Progenitor cell of endocrine pancreas (in vitro differentiated cells): ENCODE measurements around the gene OR2T35. TPM values are rescaled to one million over a fixed set of nuclear protein-coding genes. Genes with fewer than 3 reads are reported as not detected.

ENCODE experiments used
- DNase-seq: peaks from one replicate; pipeline ENCODE4 v3.0.0; 2021; ENCODE audit warnings: low spot score; ENCODE audit not compliant: unreplicated experiment
- H3K27ac Mint-ChIP-seq: 2 replicates; pipeline ENCODE4 v1.8.0; 2021; ENCODE audit warnings: mild to moderate bottlenecking, moderate library complexity, mixed read lengths
- H3K27me3 Mint-ChIP-seq: 2 replicates; pipeline ENCODE4 v1.8.0; 2021; ENCODE audit warnings: mixed read lengths
- H3K36me3 Mint-ChIP-seq: 2 replicates; pipeline ENCODE4 v1.8.0; 2022; ENCODE audit warnings: mixed read lengths; ENCODE audit not compliant: insufficient read depth
- H3K4me1 Mint-ChIP-seq: 2 replicates; pipeline ENCODE4 v1.8.0; 2021; ENCODE audit warnings: low read depth, mixed read lengths
- H3K4me3 Mint-ChIP-seq: 2 replicates; pipeline ENCODE4 v1.8.0; 2021; ENCODE audit warnings: low read depth, mild to moderate bottlenecking, moderate library complexity, mixed read lengths
- H3K9me3 Mint-ChIP-seq: 2 replicates; pipeline ENCODE4 v1.8.0; 2021; ENCODE audit warnings: low read depth, mixed read lengths
- CTCF ChIP-seq: fragments of 200-600 bp; sonication (generic); IDR thresholded peaks from one replicate; pipeline ENCODE4 v1.5.0; 2021; ENCODE audit warnings: antibody characterized with exemption, mild to moderate bottlenecking; ENCODE audit not compliant: unreplicated experiment
- total RNA-seq: library from RNA; stranded (reverse); gene quantifications from 2 replicates; pipeline ENCODE4 v1.2.1, GENCODE V29; 2021

Gene OR2T35
- total RNA-seq, 1 donor from 2014 or later = not detected

GRCh38 chr1:248631354-248632008 is 13.6 kb downstream of the OR2T35 start:
- H3K4me3 Mint-ChIP-seq = no peak overlapping the region
- H3K9me3 Mint-ChIP-seq = peaks cover 31% of the 10 kb centered on the region
- TF ChIP-seq CTCF = no peak
- no peak for DNase-seq
- H3K36me3 Mint-ChIP-seq = peaks cover 3% of the 10 kb centered on the region
- no peaks in the 10 kb centered on the region for H3K27me3 Mint-ChIP-seq
- H3K27ac Mint-ChIP-seq = no peak overlapping the region
- no peaks in the 10 kb centered on the region for H3K4me1 Mint-ChIP-seq

GRCh38 chr1:248630551-248630950 is 14.5 kb downstream of the OR2T35 start:
- Mint-ChIP-seq H3K4me1 (no peaks in the 10 kb centered on the region), H3K36me3 (peaks cover 3% of the 10 kb centered on the region), H3K27ac (no peak overlapping the region), H3K4me3 (no peak overlapping the region), H3K27me3 (no peaks in the 10 kb centered on the region), H3K9me3 (peaks cover 31% of the 10 kb centered on the region)
- TF ChIP-seq CTCF = no peak
- DNase-seq = no peak

GRCh38 chr1:248627971-248628844 is 16.9 kb downstream of the OR2T35 start:
- Mint-ChIP-seq H3K36me3 (peaks cover 3% of the 10 kb centered on the region), H3K9me3 (peaks cover 31% of the 10 kb centered on the region), H3K4me1 (no peaks in the 10 kb centered on the region), H3K4me3 (no peak overlapping the region), H3K27me3 (no peaks in the 10 kb centered on the region), H3K27ac (no peak overlapping the region)
- TF ChIP-seq CTCF = no peak
- no peak for DNase-seq

GRCh38 chr1:248625971-248626370 is 19.1 kb downstream of the OR2T35 start:
- H3K9me3 Mint-ChIP-seq = peaks cover 38% of the 10 kb centered on the region
- no peaks in the 10 kb centered on the region for H3K27me3 Mint-ChIP-seq
- DNase-seq = no peak
- no peak overlapping the region for H3K4me3 Mint-ChIP-seq
- peaks cover 3% of the 10 kb centered on the region for H3K36me3 Mint-ChIP-seq
- no peaks in the 10 kb centered on the region for H3K4me1 Mint-ChIP-seq
- no peak for TF ChIP-seq CTCF
- no peak overlapping the region for H3K27ac Mint-ChIP-seq

GRCh38 chr1:248625166-248625565 is 19.9 kb downstream of the OR2T35 start:
- Mint-ChIP-seq H3K4me1 (no peaks in the 10 kb centered on the region), H3K27me3 (no peaks in the 10 kb centered on the region), H3K27ac (no peak overlapping the region), H3K9me3 (peaks cover 37% of the 10 kb centered on the region), H3K4me3 (no peak overlapping the region), H3K36me3 (peaks cover 3% of the 10 kb centered on the region)
- no peak for TF ChIP-seq CTCF
- no peak for DNase-seq
